HG03097 (cell line): ENCODE measurements around the gene MRPL42.
"Not testable (repeated sequence)": the region's sequence is repeated elsewhere in the genome, so short reads cannot be mapped to it uniquely, and the experiment has no call there.

Experiments
- ATAC-seq: cut with Tn5 transposase; IDR thresholded peaks from one replicate; pipeline ENCODE4 v1.9.1; 2021; ENCODE audit not compliant: unreplicated experiment, low FRiP score

Gene MRPL42

GRCh38 chr12:93467351-93468007, at the start of gene MRPL42:
MRPL42 (plus strand) TSS chr12:93467514; CDS start chr12:93469286, 1,772 bp downstream.
- ATAC-seq = peak; percentile 83

GRCh38 chr12:93417967-93418480, 49.3 kb upstream of the MRPL42 start:
- ATAC-seq = no peak

- peak; percentile 63 for ATAC-seq
Observed at GRCh38 chr12:93419388-93420034, 47.8 kb upstream of the MRPL42 start.

GRCh38 chr12:93422050-93422449, 45.3 kb upstream of the MRPL42 start:
- ATAC-seq = no peak

GRCh38 chr12:93425736-93426411, 41.4 kb upstream of the MRPL42 start:
- ATAC-seq = no peak

GRCh38 chr12:93426412-93426805, 40.9 kb upstream of the MRPL42 start:
- ATAC-seq = no peak

GRCh38 chr12:93427779-93428564, 39.3 kb upstream of the MRPL42 start:
- no peak for ATAC-seq

- no peak for ATAC-seq
Observed at GRCh38 chr12:93429448-93429847, 37.9 kb upstream of the MRPL42 start.

GRCh38 chr12:93429852-93430251, 37.5 kb upstream of the MRPL42 start:
- no peak for ATAC-seq

- ATAC-seq = no peak
Observed at GRCh38 chr12:93430280-93430679, 37.0 kb upstream of the MRPL42 start.

GRCh38 chr12:93432031-93432430, 35.3 kb upstream of the MRPL42 start:
- not testable (repeated sequence) for ATAC-seq

GRCh38 chr12:93434256-93434865, 33.0 kb upstream of the MRPL42 start:
- no peak for ATAC-seq

GRCh38 chr12:93438266-93439050, 28.9 kb upstream of the MRPL42 start:
- ATAC-seq = no peak

GRCh38 chr12:93440043-93440835, 27.1 kb upstream of the MRPL42 start:
- ATAC-seq = no peak

GRCh38 chr12:93441081-93441616, 26.2 kb upstream of the MRPL42 start:
- ATAC-seq = peak; percentile 1

- ATAC-seq = peak; percentile 78
Observed at GRCh38 chr12:93441617-93442410, 25.5 kb upstream of the MRPL42 start, which contains the start of gene UBE2N. UBE2N (minus strand) TSS chr12:93441947; CDS start chr12:93441884, 63 bp downstream.
